ENCODE results near the gene GPR179.
"Not testable (repeated sequence)": the region's sequence is repeated elsewhere in the genome, so short reads cannot be mapped to it uniquely, and the experiment has no call there.

The GPR179 gene

GRCh38 chr17:38288217-38288827, 55.4 kb downstream of the GPR179 start:
- in situ Hi-C loops (cut with MboI; ENCODE audit: low sequenced_read_pairs, unreplicated experiment) = not testable (repeated sequence)

GRCh38 chr17:38286501-38287091, 57.2 kb downstream of the GPR179 start:
- in situ Hi-C loops (cut with MboI; ENCODE audit: low sequenced_read_pairs, unreplicated experiment); DNase-seq (ENCODE audit: low spot score): not testable (repeated sequence)

More at GRCh38 chr17:38288217-38288827, 55.4 kb downstream of the GPR179 start:
- DNase-seq (ENCODE audit: low spot score) = peak; percentile 10

DNA sequence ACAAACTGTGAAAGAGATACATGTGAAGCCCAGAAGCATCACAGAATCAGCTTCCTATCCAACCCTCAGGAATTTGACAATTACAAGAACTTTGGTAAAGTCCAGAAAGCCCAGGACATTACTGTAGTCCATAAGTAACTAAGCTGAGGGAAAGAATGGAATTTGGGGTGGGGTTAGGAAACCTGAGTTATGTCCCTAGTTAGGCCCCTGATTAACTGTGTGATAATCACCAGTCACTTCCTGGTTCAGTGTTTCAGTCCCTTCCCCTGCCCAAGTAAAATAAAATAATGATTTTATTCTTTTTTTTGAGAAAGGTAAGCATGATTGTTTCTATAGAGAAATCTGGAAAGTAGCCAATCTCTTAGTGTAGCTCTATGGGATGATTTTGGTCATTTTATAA, 57.8 kb downstream of the GPR179 start:
- DNase-seq (ENCODE audit: low spot score); in situ Hi-C loops (cut with MboI; ENCODE audit: low sequenced_read_pairs, unreplicated experiment): not testable (repeated sequence)

Data from GM13976 (cell line).